ENCODE measurements around the gene MAPKAP1.

GRCh38 chr9:125561509-125562148 is 145.4 kb downstream of the MAPKAP1 start:
- TF ChIP-seq EZH2 (IDR thresholded peaks at IDR 0.05; ENCODE audit: low read depth, unreplicated experiment) (no peak), POLR2AphosphoS5 (IDR thresholded peaks at IDR 0.05; ENCODE audit: low read depth) (no peak), EZH2phosphoT487 (IDR thresholded peaks at IDR 0.05; ENCODE audit: unreplicated experiment) (no peak), ZNF114 (CRISPR knock-in tag; IDR thresholded peaks at IDR 0.05) (no peak)
- TF ChIP-seq, protein P1, sequence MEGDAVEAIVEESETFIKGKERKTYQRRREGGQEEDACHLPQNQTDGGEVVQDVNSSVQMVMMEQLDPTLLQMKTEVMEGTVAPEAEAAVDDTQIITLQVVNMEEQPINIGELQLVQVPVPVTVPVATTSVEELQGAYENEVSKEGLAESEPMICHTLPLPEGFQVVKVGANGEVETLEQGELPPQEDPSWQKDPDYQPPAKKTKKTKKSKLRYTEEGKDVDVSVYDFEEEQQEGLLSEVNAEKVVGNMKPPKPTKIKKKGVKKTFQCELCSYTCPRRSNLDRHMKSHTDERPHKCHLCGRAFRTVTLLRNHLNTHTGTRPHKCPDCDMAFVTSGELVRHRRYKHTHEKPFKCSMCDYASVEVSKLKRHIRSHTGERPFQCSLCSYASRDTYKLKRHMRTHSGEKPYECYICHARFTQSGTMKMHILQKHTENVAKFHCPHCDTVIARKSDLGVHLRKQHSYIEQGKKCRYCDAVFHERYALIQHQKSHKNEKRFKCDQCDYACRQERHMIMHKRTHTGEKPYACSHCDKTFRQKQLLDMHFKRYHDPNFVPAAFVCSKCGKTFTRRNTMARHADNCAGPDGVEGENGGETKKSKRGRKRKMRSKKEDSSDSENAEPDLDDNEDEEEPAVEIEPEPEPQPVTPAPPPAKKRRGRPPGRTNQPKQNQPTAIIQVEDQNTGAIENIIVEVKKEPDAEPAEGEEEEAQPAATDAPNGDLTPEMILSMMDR (conservative IDR thresholded peaks at IDR 0.05; ENCODE audit: low read depth in 2 of 2): no peak

All from GM23338 (cell line).